H1 (cell line): ENCODE measurements around the gene ZMYND10. TPM values are rescaled to one million over a fixed set of nuclear protein-coding genes. Genes with fewer than 3 reads are reported as not detected.

Experiments used
- CBX5 ChIP-seq: fragments of 300-800, 300-1000 bp; sonication (generic); IDR thresholded peaks from 2 replicates; pipeline ENCODE4 v1.7.1; 2016; ENCODE audit warnings: antibody characterized with exemption, low read length, low read depth
- HDAC2 ChIP-seq, 2 experiments: fragments of 300-600 bp in 1 of 2; sonication (generic) in 1 of 2; IDR thresholded peaks; 2 replicates each; pipeline ENCODE4 v1.6.1; 2011 to 2012; ENCODE audit warnings: low read depth in 2 of 2, low read length in 2 of 2, mild to moderate bottlenecking in 2 of 2, moderate library complexity in 2 of 2, borderline replicate concordance in 1 of 2, inconsistent platforms in 1 of 2
- NANOG ChIP-seq: IDR thresholded peaks from 2 replicates; pipeline ENCODE4 v1.6.1; 2011; ENCODE audit warnings: low read length, low read depth, mild to moderate bottlenecking, inconsistent platforms; ENCODE audit not compliant: insufficient read depth, poor library complexity, severe bottlenecking
- SAP30 ChIP-seq: fragments of 300-600 bp; sonication (generic); IDR thresholded peaks from 2 replicates; pipeline ENCODE4 v1.7.1; 2012; ENCODE audit warnings: low read length, moderate library complexity, mild to moderate bottlenecking, inconsistent platforms; ENCODE audit not compliant: insufficient read depth, insufficient replicate concordance
- SIRT6 ChIP-seq: IDR thresholded peaks from one replicate; pipeline ENCODE4 v1.7.1; 2012; ENCODE audit warnings: low read length, inconsistent platforms
- TBP ChIP-seq: IDR thresholded peaks from 2 replicates; pipeline ENCODE4 v1.6.1; 2011; ENCODE audit warnings: low read depth, low read length, improper control_type of control experiment
- YY1 ChIP-seq: IDR thresholded peaks from 2 replicates; pipeline ENCODE4 v1.6.1; 2011; ENCODE audit warnings: low read depth, mild to moderate bottlenecking, low read length
- polyA plus RNA-seq, 7 experiments: library from polyadenylated mRNA; depleted of rRNA in 3 of 7; stranded (reverse) in 5 of 7; unstranded in 2 of 7; fragments of >200 nt in 5 of 7; fragments of 200-250 nt in 2 of 7; gene quantifications; 1 replicate in 5 of 7; 2 replicates in 1 of 7; 4 replicates in 1 of 7; pipeline versions ENCODE4 v1.2.1 to v1.2.3, GENCODE V29; 2011 to 2013; ENCODE audit warnings: missing spikeins in 2 of 7, mixed read lengths in 2 of 7
- total RNA-seq: library from RNA; stranded (reverse); fragmentation: NEBNext Ultra II Directional; extraction: Animal tissue kit (Norgen Biotek cat#: 25700); gene quantifications from 2 replicates; pipeline ENCODE4 v1.2.1, GENCODE V29; 2021
- TF ChIP-seq, protein P1 (sequence below): fragments of 300-600 bp; sonication (generic); IDR thresholded peaks from 2 replicates; pipeline ENCODE4 v1.7.1; 2012; ENCODE audit warnings: low read length, moderate library complexity, mild to moderate bottlenecking, inconsistent platforms; ENCODE audit not compliant: insufficient replicate concordance
- TF ChIP-seq, protein P2 (sequence below): IDR thresholded peaks from 2 replicates; pipeline ENCODE4 v1.6.1; 2011; ENCODE audit warnings: low read length, improper control_type of control experiment

Gene ZMYND10
- total and polyA plus RNA-seq, 2 of the 8 experiments (the other 6 are each of a cell fraction or from before 2014, with no cell fraction given): 0.56 to 0.79 TPM

DNA sequence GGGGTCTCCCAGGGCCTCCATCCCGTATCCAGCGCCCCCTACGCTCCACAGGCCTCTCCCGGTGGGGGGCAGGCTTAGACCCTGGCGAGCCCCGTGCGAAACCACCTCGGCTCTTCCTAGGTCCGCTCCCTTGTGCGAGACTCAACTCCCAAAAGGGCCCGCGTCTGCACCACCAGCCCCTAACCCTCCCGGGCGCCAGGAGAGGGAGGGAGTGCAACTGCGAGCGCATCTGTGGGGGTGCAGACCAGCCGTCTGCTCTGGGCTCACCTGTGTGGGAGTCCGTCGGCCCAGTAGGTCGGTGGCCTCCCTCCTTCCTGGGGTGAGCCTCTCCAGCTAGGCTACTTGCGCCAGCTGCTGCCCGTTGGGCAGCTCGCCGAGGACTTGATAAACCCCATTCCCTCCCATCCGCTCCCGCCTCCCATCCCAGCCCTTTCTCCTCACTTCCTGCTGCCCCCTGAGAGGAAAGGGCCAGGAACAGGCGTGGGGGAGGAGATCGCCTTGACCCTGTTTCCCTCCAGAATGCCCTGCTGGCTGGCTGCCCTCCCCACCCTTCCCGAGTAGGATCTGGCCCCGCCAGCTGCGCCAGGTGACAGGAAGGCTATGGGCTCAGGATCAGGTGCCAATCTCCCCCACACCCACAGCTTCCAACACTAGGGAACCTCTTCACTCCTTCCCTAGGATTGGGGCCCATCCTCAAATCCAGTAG is 23.0 kb downstream of the ZMYND10 start, which contains the start of gene HYAL2 (continued):
- TF ChIP-seq, protein P1, sequence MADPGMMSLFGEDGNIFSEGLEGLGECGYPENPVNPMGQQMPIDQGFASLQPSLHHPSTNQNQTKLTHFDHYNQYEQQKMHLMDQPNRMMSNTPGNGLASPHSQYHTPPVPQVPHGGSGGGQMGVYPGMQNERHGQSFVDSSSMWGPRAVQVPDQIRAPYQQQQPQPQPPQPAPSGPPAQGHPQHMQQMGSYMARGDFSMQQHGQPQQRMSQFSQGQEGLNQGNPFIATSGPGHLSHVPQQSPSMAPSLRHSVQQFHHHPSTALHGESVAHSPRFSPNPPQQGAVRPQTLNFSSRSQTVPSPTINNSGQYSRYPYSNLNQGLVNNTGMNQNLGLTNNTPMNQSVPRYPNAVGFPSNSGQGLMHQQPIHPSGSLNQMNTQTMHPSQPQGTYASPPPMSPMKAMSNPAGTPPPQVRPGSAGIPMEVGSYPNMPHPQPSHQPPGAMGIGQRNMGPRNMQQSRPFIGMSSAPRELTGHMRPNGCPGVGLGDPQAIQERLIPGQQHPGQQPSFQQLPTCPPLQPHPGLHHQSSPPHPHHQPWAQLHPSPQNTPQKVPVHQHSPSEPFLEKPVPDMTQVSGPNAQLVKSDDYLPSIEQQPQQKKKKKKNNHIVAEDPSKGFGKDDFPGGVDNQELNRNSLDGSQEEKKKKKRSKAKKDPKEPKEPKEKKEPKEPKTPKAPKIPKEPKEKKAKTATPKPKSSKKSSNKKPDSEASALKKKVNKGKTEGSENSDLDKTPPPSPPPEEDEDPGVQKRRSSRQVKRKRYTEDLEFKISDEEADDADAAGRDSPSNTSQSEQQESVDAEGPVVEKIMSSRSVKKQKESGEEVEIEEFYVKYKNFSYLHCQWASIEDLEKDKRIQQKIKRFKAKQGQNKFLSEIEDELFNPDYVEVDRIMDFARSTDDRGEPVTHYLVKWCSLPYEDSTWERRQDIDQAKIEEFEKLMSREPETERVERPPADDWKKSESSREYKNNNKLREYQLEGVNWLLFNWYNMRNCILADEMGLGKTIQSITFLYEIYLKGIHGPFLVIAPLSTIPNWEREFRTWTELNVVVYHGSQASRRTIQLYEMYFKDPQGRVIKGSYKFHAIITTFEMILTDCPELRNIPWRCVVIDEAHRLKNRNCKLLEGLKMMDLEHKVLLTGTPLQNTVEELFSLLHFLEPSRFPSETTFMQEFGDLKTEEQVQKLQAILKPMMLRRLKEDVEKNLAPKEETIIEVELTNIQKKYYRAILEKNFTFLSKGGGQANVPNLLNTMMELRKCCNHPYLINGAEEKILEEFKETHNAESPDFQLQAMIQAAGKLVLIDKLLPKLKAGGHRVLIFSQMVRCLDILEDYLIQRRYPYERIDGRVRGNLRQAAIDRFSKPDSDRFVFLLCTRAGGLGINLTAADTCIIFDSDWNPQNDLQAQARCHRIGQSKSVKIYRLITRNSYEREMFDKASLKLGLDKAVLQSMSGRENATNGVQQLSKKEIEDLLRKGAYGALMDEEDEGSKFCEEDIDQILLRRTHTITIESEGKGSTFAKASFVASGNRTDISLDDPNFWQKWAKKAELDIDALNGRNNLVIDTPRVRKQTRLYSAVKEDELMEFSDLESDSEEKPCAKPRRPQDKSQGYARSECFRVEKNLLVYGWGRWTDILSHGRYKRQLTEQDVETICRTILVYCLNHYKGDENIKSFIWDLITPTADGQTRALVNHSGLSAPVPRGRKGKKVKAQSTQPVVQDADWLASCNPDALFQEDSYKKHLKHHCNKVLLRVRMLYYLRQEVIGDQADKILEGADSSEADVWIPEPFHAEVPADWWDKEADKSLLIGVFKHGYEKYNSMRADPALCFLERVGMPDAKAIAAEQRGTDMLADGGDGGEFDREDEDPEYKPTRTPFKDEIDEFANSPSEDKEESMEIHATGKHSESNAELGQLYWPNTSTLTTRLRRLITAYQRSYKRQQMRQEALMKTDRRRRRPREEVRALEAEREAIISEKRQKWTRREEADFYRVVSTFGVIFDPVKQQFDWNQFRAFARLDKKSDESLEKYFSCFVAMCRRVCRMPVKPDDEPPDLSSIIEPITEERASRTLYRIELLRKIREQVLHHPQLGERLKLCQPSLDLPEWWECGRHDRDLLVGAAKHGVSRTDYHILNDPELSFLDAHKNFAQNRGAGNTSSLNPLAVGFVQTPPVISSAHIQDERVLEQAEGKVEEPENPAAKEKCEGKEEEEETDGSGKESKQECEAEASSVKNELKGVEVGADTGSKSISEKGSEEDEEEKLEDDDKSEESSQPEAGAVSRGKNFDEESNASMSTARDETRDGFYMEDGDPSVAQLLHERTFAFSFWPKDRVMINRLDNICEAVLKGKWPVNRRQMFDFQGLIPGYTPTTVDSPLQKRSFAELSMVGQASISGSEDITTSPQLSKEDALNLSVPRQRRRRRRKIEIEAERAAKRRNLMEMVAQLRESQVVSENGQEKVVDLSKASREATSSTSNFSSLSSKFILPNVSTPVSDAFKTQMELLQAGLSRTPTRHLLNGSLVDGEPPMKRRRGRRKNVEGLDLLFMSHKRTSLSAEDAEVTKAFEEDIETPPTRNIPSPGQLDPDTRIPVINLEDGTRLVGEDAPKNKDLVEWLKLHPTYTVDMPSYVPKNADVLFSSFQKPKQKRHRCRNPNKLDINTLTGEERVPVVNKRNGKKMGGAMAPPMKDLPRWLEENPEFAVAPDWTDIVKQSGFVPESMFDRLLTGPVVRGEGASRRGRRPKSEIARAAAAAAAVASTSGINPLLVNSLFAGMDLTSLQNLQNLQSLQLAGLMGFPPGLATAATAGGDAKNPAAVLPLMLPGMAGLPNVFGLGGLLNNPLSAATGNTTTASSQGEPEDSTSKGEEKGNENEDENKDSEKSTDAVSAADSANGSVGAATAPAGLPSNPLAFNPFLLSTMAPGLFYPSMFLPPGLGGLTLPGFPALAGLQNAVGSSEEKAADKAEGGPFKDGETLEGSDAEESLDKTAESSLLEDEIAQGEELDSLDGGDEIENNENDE: no peak
- no peak for TF ChIP-seq TBP
- no peak for TF ChIP-seq CBX5
- TF ChIP-seq, protein P2, sequence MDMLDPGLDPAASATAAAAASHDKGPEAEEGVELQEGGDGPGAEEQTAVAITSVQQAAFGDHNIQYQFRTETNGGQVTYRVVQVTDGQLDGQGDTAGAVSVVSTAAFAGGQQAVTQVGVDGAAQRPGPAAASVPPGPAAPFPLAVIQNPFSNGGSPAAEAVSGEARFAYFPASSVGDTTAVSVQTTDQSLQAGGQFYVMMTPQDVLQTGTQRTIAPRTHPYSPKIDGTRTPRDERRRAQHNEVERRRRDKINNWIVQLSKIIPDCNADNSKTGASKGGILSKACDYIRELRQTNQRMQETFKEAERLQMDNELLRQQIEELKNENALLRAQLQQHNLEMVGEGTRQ: no peak
- no peak for TF ChIP-seq YY1
- TF ChIP-seq SAP30: peak; percentile 12
- TF ChIP-seq NANOG: no peak
- no peak for TF ChIP-seq SIRT6
- no peak for TF ChIP-seq HDAC2 (IDR thresholded peaks at IDR 0.05; ENCODE audit: borderline replicate concordance in 1 of 2, low read depth in 2 of 2, low read length in 2 of 2)
